Loucy (cell line): ENCODE data around the gene IL12B.
A peak's percentile ranks its signal among the peaks of the same experiment; 100 is the strongest.

ENCODE experiments used
- EZH2phosphoT487 ChIP-seq: fragments of 200-600 bp; IDR thresholded peaks from 2 replicates; pipeline ENCODE4 v1.6.1; 2018; ENCODE audit warnings: antibody characterized with exemption, mild to moderate bottlenecking, moderate library complexity, borderline replicate concordance
- TF ChIP-seq, protein P1 (sequence below): fragments of 200-600 bp; sonication (generic); conservative IDR thresholded peaks from 2 replicates; pipeline ENCODE4 v1.5.1; 2014; ENCODE audit warnings: mild to moderate bottlenecking, antibody characterized with exemption, low read length

GRCh38 chr5:159286420-159287035, 43.8 kb downstream of the IL12B start:
- TF ChIP-seq, protein P1, sequence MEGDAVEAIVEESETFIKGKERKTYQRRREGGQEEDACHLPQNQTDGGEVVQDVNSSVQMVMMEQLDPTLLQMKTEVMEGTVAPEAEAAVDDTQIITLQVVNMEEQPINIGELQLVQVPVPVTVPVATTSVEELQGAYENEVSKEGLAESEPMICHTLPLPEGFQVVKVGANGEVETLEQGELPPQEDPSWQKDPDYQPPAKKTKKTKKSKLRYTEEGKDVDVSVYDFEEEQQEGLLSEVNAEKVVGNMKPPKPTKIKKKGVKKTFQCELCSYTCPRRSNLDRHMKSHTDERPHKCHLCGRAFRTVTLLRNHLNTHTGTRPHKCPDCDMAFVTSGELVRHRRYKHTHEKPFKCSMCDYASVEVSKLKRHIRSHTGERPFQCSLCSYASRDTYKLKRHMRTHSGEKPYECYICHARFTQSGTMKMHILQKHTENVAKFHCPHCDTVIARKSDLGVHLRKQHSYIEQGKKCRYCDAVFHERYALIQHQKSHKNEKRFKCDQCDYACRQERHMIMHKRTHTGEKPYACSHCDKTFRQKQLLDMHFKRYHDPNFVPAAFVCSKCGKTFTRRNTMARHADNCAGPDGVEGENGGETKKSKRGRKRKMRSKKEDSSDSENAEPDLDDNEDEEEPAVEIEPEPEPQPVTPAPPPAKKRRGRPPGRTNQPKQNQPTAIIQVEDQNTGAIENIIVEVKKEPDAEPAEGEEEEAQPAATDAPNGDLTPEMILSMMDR, result peak; percentile 36
- TF ChIP-seq EZH2phosphoT487, result no peak
